ENCODE data around the gene TMEM129.

Gene TMEM129

GRCh38 chr4:1748465-1748995, 27.4 kb upstream of the TMEM129 start:
- Histone ChIP-seq H3K9ac (ENCODE audit: low read depth, low read length) (no peak overlapping the region), H3K4me3 (ENCODE audit: low read depth, low read length) (no peak overlapping the region), H3K36me3 (ENCODE audit: control insufficient read depth, insufficient read depth, low read length) (peaks cover 14% of the 10 kb centered on the region)

GRCh38 chr4:1747603-1747967, 26.5 kb upstream of the TMEM129 start:
- no peak overlapping the region for H3K9ac ChIP-seq (ENCODE audit: low read depth, low read length)
- peaks cover 16% of the 10 kb centered on the region for H3K36me3 ChIP-seq (ENCODE audit: control insufficient read depth, insufficient read depth, low read length)
- H3K4me3 ChIP-seq (ENCODE audit: low read depth, low read length): no peak overlapping the region
- H3K4me1 ChIP-seq (ENCODE audit: control insufficient read depth, insufficient read depth, low read length): no peaks in the 10 kb centered on the region
- H3K27me3 ChIP-seq (ENCODE audit: control insufficient read depth, insufficient read depth, low read length): no peaks in the 10 kb centered on the region
- H3K9me3 ChIP-seq (ENCODE audit: control insufficient read depth, insufficient read depth, low read length): no peaks in the 10 kb centered on the region

More at GRCh38 chr4:1748465-1748995, 27.4 kb upstream of the TMEM129 start:
- no peaks in the 10 kb centered on the region for H3K4me1 ChIP-seq (ENCODE audit: control insufficient read depth, insufficient read depth, low read length)
- H3K9me3 ChIP-seq (ENCODE audit: control insufficient read depth, insufficient read depth, low read length): no peaks in the 10 kb centered on the region
- H3K27me3 ChIP-seq (ENCODE audit: control insufficient read depth, insufficient read depth, low read length): no peaks in the 10 kb centered on the region

DNA sequence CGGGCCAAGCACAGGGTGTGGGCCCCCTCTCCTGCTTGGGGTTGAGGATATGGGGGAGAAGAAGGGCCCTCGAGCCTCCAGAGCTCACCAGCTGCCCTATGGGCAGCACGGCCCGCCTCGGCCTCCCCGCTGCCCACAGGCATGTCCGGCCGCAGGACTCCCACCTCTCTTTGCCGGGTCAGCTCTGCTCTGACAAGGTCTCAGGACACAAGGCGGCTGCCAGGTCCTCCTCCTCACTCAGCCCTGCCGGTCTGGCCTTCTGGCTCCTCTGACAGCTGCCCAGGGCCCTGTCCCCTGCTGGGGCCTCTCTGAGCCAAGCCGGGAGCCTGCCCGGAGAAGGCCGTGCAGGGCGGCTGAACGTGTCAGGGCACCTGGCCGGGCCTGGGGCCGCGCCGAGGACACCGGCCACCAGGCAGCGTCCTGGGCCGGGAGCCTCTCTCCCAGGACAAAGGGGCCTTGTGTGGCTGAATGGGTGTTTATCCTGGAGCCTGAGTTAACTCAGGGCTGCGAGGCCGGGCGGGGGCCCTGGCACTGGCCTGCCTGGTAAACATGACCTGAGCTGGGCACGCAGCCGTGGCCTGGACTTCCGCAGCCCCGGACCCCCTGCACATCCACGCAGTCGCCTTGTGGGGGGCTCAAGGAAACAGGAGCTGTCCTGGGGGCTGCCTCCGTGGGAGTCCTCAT, 25.9 kb upstream of the TMEM129 start:
- H3K4me1 ChIP-seq (ENCODE audit: control insufficient read depth, insufficient read depth, low read length): no peaks in the 10 kb centered on the region
- H3K9ac ChIP-seq (ENCODE audit: low read depth, low read length): no peak overlapping the region
- H3K27me3 ChIP-seq (ENCODE audit: control insufficient read depth, insufficient read depth, low read length): no peaks in the 10 kb centered on the region
- H3K9me3 ChIP-seq (ENCODE audit: control insufficient read depth, insufficient read depth, low read length): no peaks in the 10 kb centered on the region
- no peak overlapping the region for H3K4me3 ChIP-seq (ENCODE audit: low read depth, low read length)
- H3K36me3 ChIP-seq (ENCODE audit: control insufficient read depth, insufficient read depth, low read length): peaks cover 21% of the 10 kb centered on the region

DNA sequence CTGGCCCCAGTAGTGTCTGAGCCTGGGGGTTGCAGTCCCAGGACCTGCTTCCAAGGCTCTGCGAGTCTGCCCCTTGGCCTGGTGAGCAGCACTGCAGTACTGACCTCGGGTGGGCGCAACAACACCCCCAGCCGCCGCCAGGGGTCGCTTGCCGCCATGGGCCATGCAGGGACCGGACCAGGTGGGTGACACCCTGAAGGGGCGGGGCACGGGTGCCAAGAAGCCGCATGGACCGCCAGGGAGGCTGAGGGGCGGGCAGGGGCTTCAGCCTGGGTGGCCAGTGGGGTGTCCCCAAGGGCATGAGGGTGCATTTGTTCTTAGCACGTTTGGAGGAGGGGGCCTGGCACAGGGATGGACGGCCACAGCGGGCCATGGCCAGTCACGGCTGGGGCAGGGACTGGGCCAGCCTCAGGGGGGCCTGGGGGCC, 25.2 kb upstream of the TMEM129 start:
- H3K4me1 ChIP-seq (ENCODE audit: control insufficient read depth, insufficient read depth, low read length): no peaks in the 10 kb centered on the region
- H3K36me3 ChIP-seq (ENCODE audit: control insufficient read depth, insufficient read depth, low read length): peaks cover 28% of the 10 kb centered on the region
- H3K27me3 ChIP-seq (ENCODE audit: control insufficient read depth, insufficient read depth, low read length): no peaks in the 10 kb centered on the region
- H3K9me3 ChIP-seq (ENCODE audit: control insufficient read depth, insufficient read depth, low read length): no peaks in the 10 kb centered on the region
- no peak overlapping the region for H3K4me3 ChIP-seq (ENCODE audit: low read depth, low read length)
- H3K9ac ChIP-seq (ENCODE audit: low read depth, low read length): no peak overlapping the region

- H3K9ac ChIP-seq (ENCODE audit: low read depth, low read length): no peak overlapping the region
- no peaks in the 10 kb centered on the region for H3K27me3 ChIP-seq (ENCODE audit: control insufficient read depth, insufficient read depth, low read length)
- peaks cover 34% of the 10 kb centered on the region for H3K36me3 ChIP-seq (ENCODE audit: control insufficient read depth, insufficient read depth, low read length)
- H3K4me3 ChIP-seq (ENCODE audit: low read depth, low read length): no peak overlapping the region
- no peaks in the 10 kb centered on the region for H3K4me1 ChIP-seq (ENCODE audit: control insufficient read depth, insufficient read depth, low read length)
- no peaks in the 10 kb centered on the region for H3K9me3 ChIP-seq (ENCODE audit: control insufficient read depth, insufficient read depth, low read length)
These were observed 24.6 kb upstream of the TMEM129 start for GRCh38 chr4:1745697-1746096.

- Histone ChIP-seq H3K36me3 (ENCODE audit: control insufficient read depth, insufficient read depth, low read length) (peaks cover 39% of the 10 kb centered on the region), H3K9ac (ENCODE audit: low read depth, low read length) (no peak overlapping the region), H3K9me3 (ENCODE audit: control insufficient read depth, insufficient read depth, low read length) (no peaks in the 10 kb centered on the region), H3K4me3 (ENCODE audit: low read depth, low read length) (no peak overlapping the region), H3K27me3 (ENCODE audit: control insufficient read depth, insufficient read depth, low read length) (no peaks in the 10 kb centered on the region), H3K4me1 (ENCODE audit: control insufficient read depth, insufficient read depth, low read length) (no peaks in the 10 kb centered on the region)
These were observed 24.0 kb upstream of the TMEM129 start for GRCh38 chr4:1745165-1745564.

DNA sequence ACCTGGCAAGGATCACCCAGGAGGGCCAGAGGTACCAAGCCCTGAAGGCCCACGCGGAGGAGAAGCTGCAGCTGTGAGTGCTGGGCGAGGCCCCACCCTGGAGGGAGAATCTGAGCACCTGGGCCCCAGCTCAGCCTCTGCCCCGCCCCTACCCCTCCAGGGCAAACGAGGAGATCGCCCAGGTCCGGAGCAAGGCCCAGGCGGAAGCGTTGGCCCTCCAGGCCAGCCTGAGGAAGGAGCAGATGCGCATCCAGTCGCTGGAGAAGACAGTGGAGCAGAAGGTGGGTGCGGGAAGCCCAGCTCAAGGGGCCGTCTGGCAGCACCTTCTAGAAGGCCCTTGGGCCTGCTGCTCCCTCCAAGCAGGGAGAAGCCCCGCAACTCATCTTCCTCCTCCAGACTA, 23.4 kb upstream of the TMEM129 start:
- no peaks in the 10 kb centered on the region for H3K4me1 ChIP-seq (ENCODE audit: control insufficient read depth, insufficient read depth, low read length)
- H3K9ac ChIP-seq (ENCODE audit: low read depth, low read length): no peak overlapping the region
- H3K27me3 ChIP-seq (ENCODE audit: control insufficient read depth, insufficient read depth, low read length): no peaks in the 10 kb centered on the region
- no peak overlapping the region for H3K4me3 ChIP-seq (ENCODE audit: low read depth, low read length)
- peaks cover 45% of the 10 kb centered on the region for H3K36me3 ChIP-seq (ENCODE audit: control insufficient read depth, insufficient read depth, low read length)
- H3K9me3 ChIP-seq (ENCODE audit: control insufficient read depth, insufficient read depth, low read length): no peaks in the 10 kb centered on the region

- Histone ChIP-seq H3K4me3 (ENCODE audit: low read depth, low read length) (no peak overlapping the region), H3K9ac (ENCODE audit: low read depth, low read length) (no peak overlapping the region), H3K27me3 (ENCODE audit: control insufficient read depth, insufficient read depth, low read length) (no peaks in the 10 kb centered on the region), H3K4me1 (ENCODE audit: control insufficient read depth, insufficient read depth, low read length) (no peaks in the 10 kb centered on the region), H3K36me3 (ENCODE audit: control insufficient read depth, insufficient read depth, low read length) (peaks cover 50% of the 10 kb centered on the region), H3K9me3 (ENCODE audit: control insufficient read depth, insufficient read depth, low read length) (no peaks in the 10 kb centered on the region)
These were observed 22.9 kb upstream of the TMEM129 start for GRCh38 chr4:1743975-1744374.

GRCh38 chr4:1743551-1743950, 22.4 kb upstream of the TMEM129 start:
- Histone ChIP-seq H3K9me3 (ENCODE audit: control insufficient read depth, insufficient read depth, low read length) (peaks cover 2% of the 10 kb centered on the region), H3K27me3 (ENCODE audit: control insufficient read depth, insufficient read depth, low read length) (no peaks in the 10 kb centered on the region), H3K4me3 (ENCODE audit: low read depth, low read length) (no peak overlapping the region), H3K36me3 (ENCODE audit: control insufficient read depth, insufficient read depth, low read length) (peaks cover 53% of the 10 kb centered on the region), H3K4me1 (ENCODE audit: control insufficient read depth, insufficient read depth, low read length) (no peaks in the 10 kb centered on the region), H3K9ac (ENCODE audit: low read depth, low read length) (no peak overlapping the region)

GRCh38 chr4:1741208-1741607, 20.1 kb upstream of the TMEM129 start:
- Histone ChIP-seq H3K4me1 (ENCODE audit: control insufficient read depth, insufficient read depth, low read length) (no peaks in the 10 kb centered on the region), H3K9ac (ENCODE audit: low read depth, low read length) (no peak overlapping the region), H3K9me3 (ENCODE audit: control insufficient read depth, insufficient read depth, low read length) (peaks cover 9% of the 10 kb centered on the region), H3K27me3 (ENCODE audit: control insufficient read depth, insufficient read depth, low read length) (no peaks in the 10 kb centered on the region), H3K4me3 (ENCODE audit: low read depth, low read length) (no peak overlapping the region), H3K36me3 (ENCODE audit: control insufficient read depth, insufficient read depth, low read length) (peaks cover 76% of the 10 kb centered on the region)

GRCh38 chr4:1740021-1740545, 19.0 kb upstream of the TMEM129 start:
- Histone ChIP-seq H3K9ac (ENCODE audit: low read depth, low read length) (no peak overlapping the region), H3K9me3 (ENCODE audit: control insufficient read depth, insufficient read depth, low read length) (peaks cover 9% of the 10 kb centered on the region), H3K4me1 (ENCODE audit: control insufficient read depth, insufficient read depth, low read length) (no peaks in the 10 kb centered on the region), H3K27me3 (ENCODE audit: control insufficient read depth, insufficient read depth, low read length) (no peaks in the 10 kb centered on the region), H3K4me3 (ENCODE audit: low read depth, low read length) (no peak overlapping the region), H3K36me3 (ENCODE audit: control insufficient read depth, insufficient read depth, low read length) (peaks cover 86% of the 10 kb centered on the region)

GRCh38 chr4:1739358-1739757, 18.2 kb upstream of the TMEM129 start:
- peaks cover 9% of the 10 kb centered on the region for H3K9me3 ChIP-seq (ENCODE audit: control insufficient read depth, insufficient read depth, low read length)
- no peaks in the 10 kb centered on the region for H3K4me1 ChIP-seq (ENCODE audit: control insufficient read depth, insufficient read depth, low read length)
- no peak overlapping the region for H3K4me3 ChIP-seq (ENCODE audit: low read depth, low read length)
- peaks cover 86% of the 10 kb centered on the region for H3K36me3 ChIP-seq (ENCODE audit: control insufficient read depth, insufficient read depth, low read length)
- H3K27me3 ChIP-seq (ENCODE audit: control insufficient read depth, insufficient read depth, low read length): no peaks in the 10 kb centered on the region
- no peak overlapping the region for H3K9ac ChIP-seq (ENCODE audit: low read depth, low read length)

All from iPS-15b (cell line).